ENCODE measurements around the gene RNF180. TPM values are rescaled to one million over a fixed set of nuclear protein-coding genes. Genes with fewer than 3 reads are reported as not detected.
A peak's percentile ranks its signal among the peaks of the same experiment; 100 is the strongest.

Gene RNF180
- total RNA-seq, 2 donors from 2014 or later = 5.3 to 8.0 TPM

DNA sequence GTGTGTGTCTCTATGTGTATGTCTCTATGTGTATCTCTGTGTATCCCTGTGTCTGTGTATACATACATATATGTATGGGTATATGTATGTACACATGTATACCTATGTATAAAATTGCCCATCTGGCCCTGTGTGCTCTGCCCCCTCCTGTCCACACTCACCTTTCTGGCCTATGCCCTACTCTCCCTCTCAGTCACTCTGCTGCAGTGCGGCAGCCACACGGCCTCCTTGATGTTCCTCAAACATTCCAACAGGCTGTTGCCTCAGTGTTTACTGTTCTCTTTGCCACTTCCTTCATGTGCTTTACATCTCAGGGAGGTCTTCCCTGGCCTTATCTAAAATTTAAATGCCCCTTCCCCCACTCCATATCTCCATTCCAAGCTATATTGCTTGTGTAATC is 18.3 kb upstream of the RNF180 start:
- H3K9me3 ChIP-seq (ENCODE audit: control insufficient read depth, low read length) = peaks cover 7% of the 10 kb centered on the region
- H3K4me3 Mint-ChIP-seq = no peak overlapping the region
- no peak overlapping the region for H3K27ac ChIP-seq (ENCODE audit: low read depth, low read length)
- 83% methylated on average over 2 of the region's 2 CpGs; no CpG with 5 or more reads in 1 of the 2 experiments for WGBS, 2 experiments (ENCODE audit: insufficient coverage in 1 of 2, insufficient read length in 1 of 2)
- H3K27me3 Mint-ChIP-seq (ENCODE audit: insufficient read depth) = no peaks in the 10 kb centered on the region
- no peaks in the 10 kb centered on the region for H3K36me3 Mint-ChIP-seq (ENCODE audit: low read depth)
- peaks cover 6% of the 10 kb centered on the region for H3K4me1 Mint-ChIP-seq
- H3K9me3 Mint-ChIP-seq = peaks cover 18% of the 10 kb centered on the region
- DNase-seq = no peak
- no peak overlapping the region for H3K4me3 ChIP-seq (ENCODE audit: low read length)
- H3K9ac ChIP-seq (ENCODE audit: extremely low read depth, low read length, poor library complexity, severe bottlenecking) = no peak overlapping the region
- no peak overlapping the region for H3K27ac Mint-ChIP-seq
- TF ChIP-seq CTCF (conservative IDR thresholded peaks at IDR 0.05) = no peak
- no peaks in the 10 kb centered on the region for H3K27me3 ChIP-seq (ENCODE audit: control insufficient read depth, insufficient read depth, low read length, poor library complexity, severe bottlenecking)
- no peaks in the 10 kb centered on the region for H3K36me3 ChIP-seq (ENCODE audit: control insufficient read depth, insufficient read depth, low read length)
- peaks cover 5% of the 10 kb centered on the region for H3K4me1 ChIP-seq (ENCODE audit: control insufficient read depth, insufficient read depth, low read length)

GRCh38 chr5:64147849-64148441 is 17.7 kb upstream of the RNF180 start:
- Histone ChIP-seq H3K4me3 (ENCODE audit: low read length) (no peak overlapping the region), H3K4me1 (ENCODE audit: control insufficient read depth, insufficient read depth, low read length) (peaks cover 5% of the 10 kb centered on the region), H3K27me3 (ENCODE audit: control insufficient read depth, insufficient read depth, low read length, poor library complexity, severe bottlenecking) (no peaks in the 10 kb centered on the region), H3K36me3 (ENCODE audit: control insufficient read depth, insufficient read depth, low read length) (no peaks in the 10 kb centered on the region), H3K9ac (ENCODE audit: extremely low read depth, low read length, poor library complexity, severe bottlenecking) (no peak overlapping the region), H3K27ac (ENCODE audit: low read depth, low read length) (no peak overlapping the region), H3K9me3 (ENCODE audit: control insufficient read depth, low read length) (peaks cover 10% of the 10 kb centered on the region)
- Mint-ChIP-seq H3K27me3 (ENCODE audit: insufficient read depth) (no peaks in the 10 kb centered on the region), H3K27ac (no peak overlapping the region), H3K4me1 (peaks cover 9% of the 10 kb centered on the region), H3K36me3 (ENCODE audit: low read depth) (no peaks in the 10 kb centered on the region), H3K9me3 (peaks cover 18% of the 10 kb centered on the region), H3K4me3 (no peak overlapping the region)
- peak; percentile 91 for TF ChIP-seq CTCF (conservative IDR thresholded peaks at IDR 0.05)
- peak; percentile 87 for DNase-seq
- WGBS, 2 experiments (ENCODE audit: insufficient coverage in 1 of 2, insufficient read length in 1 of 2) = 21 to 29% methylated on average over 7 of the region's 7 CpGs

- Mint-ChIP-seq H3K4me3 (no peak overlapping the region), H3K27ac (no peak overlapping the region), H3K4me1 (peaks cover 9% of the 10 kb centered on the region), H3K36me3 (ENCODE audit: low read depth) (peaks cover 3% of the 10 kb centered on the region), H3K9me3 (peaks cover 29% of the 10 kb centered on the region), H3K27me3 (ENCODE audit: insufficient read depth) (no peaks in the 10 kb centered on the region)
- Histone ChIP-seq H3K27ac (ENCODE audit: low read depth, low read length) (no peak overlapping the region), H3K4me1 (ENCODE audit: control insufficient read depth, insufficient read depth, low read length) (peaks cover 5% of the 10 kb centered on the region), H3K27me3 (ENCODE audit: control insufficient read depth, insufficient read depth, low read length, poor library complexity, severe bottlenecking) (no peaks in the 10 kb centered on the region), H3K9ac (ENCODE audit: extremely low read depth, low read length, poor library complexity, severe bottlenecking) (no peak overlapping the region), H3K9me3 (ENCODE audit: control insufficient read depth, low read length) (peaks cover 24% of the 10 kb centered on the region), H3K4me3 (ENCODE audit: low read length) (no peak overlapping the region), H3K36me3 (ENCODE audit: control insufficient read depth, insufficient read depth, low read length) (no peaks in the 10 kb centered on the region)
- TF ChIP-seq CTCF (conservative IDR thresholded peaks at IDR 0.05) = no peak
- DNase-seq = no peak
These were observed 16.4 kb upstream of the RNF180 start for GRCh38 chr5:64149268-64149667.
